GM06990 (cell line): Measurements from ENCODE around the gene H6PD.
A peak's percentile ranks its signal among the peaks of the same experiment; 100 is the strongest.

ENCODE experiments used
- DNase-seq: peaks from one replicate; pipeline ENCODE4 v3.0.0-alpha.2; 2011; ENCODE audit not compliant: insufficient read length; ENCODE audit errors: extremely low read depth
- H3K27me3 ChIP-seq: replicated peaks from 2 replicates; pipeline ENCODE4 v1.6.0; 2011; ENCODE audit warnings: low read length; ENCODE audit not compliant: control insufficient read depth, insufficient read depth
- H3K36me3 ChIP-seq: 2 replicates; pipeline ENCODE4 v1.5.1; 2011; ENCODE audit warnings: low read length; ENCODE audit not compliant: control insufficient read depth, insufficient read depth
- H3K4me3 ChIP-seq: replicated peaks from 2 replicates; pipeline ENCODE4 v1.5.1; 2011; ENCODE audit warnings: low read depth, mild to moderate bottlenecking, control low read depth, low read length
- CTCF ChIP-seq: IDR thresholded peaks from 2 replicates; pipeline ENCODE4 v1.5.1; 2011; ENCODE audit warnings: low read length, control low read depth, mild to moderate bottlenecking, inconsistent platforms; ENCODE audit not compliant: insufficient read depth, poor library complexity, severe bottlenecking

Gene H6PD

GRCh38 chr1:9192578-9193232 is 41.9 kb upstream of the H6PD start:
- H3K4me3 ChIP-seq, result no peak overlapping the region
- H3K27me3 ChIP-seq, result 0 out of 2 replicates have a peak, but pooled peaks cover under 1% of the 10 kb centered on the region
- H3K36me3 ChIP-seq, result no peaks in the 10 kb centered on the region
- DNase-seq, result no peak
- no peak for TF ChIP-seq CTCF

- Histone ChIP-seq H3K36me3 (no peaks in the 10 kb centered on the region), H3K4me3 (no peak overlapping the region), H3K27me3 (0 out of 2 replicates have a peak, but pooled peaks cover 1% of the 10 kb centered on the region)
- no peak for TF ChIP-seq CTCF
- no peak for DNase-seq
Measured at GRCh38 chr1:9193233-9193625, 41.3 kb upstream of the H6PD start.

- Histone ChIP-seq H3K4me3 (no peak overlapping the region), H3K36me3 (no peaks in the 10 kb centered on the region), H3K27me3 (0 out of 2 replicates have a peak, but pooled peaks cover 3% of the 10 kb centered on the region)
- DNase-seq, result no peak
- no peak for TF ChIP-seq CTCF
Measured at GRCh38 chr1:9194024-9194423, 40.5 kb upstream of the H6PD start.

- no peak for TF ChIP-seq CTCF
- Histone ChIP-seq H3K27me3 (0 out of 2 replicates have a peak, but pooled peaks cover 3% of the 10 kb centered on the region), H3K36me3 (no peaks in the 10 kb centered on the region), H3K4me3 (no peak overlapping the region)
- DNase-seq, result no peak
Measured at GRCh38 chr1:9195651-9196050, 38.9 kb upstream of the H6PD start.

GRCh38 chr1:9196129-9197040 is 38.2 kb upstream of the H6PD start:
- H3K36me3 ChIP-seq, result no peaks in the 10 kb centered on the region
- no peak for DNase-seq
- H3K4me3 ChIP-seq, result no peak overlapping the region
- 0 out of 2 replicates have a peak, but pooled peaks cover 3% of the 10 kb centered on the region for H3K27me3 ChIP-seq
- TF ChIP-seq CTCF, result peak; percentile 85
